Heart right ventricle (tissue), 16 donors: ENCODE data around the gene LSAMP. TPM values are rescaled to one million over a fixed set of nuclear protein-coding genes. Genes with fewer than 3 reads are reported as not detected.
A peak's percentile ranks its signal among the peaks of the same experiment; 100 is the strongest.
"Not testable (repeated sequence)": the region's sequence is repeated elsewhere in the genome, so short reads cannot be mapped to it uniquely, and the experiment has no call there.

ENCODE experiments used
- ATAC-seq, 8 donors: fragments of 200-7000 bp; cut with Tn5 transposase; one replicate each; pipeline ENCODE4 v1.9.1; 2020; ENCODE audit warnings: mild to moderate bottlenecking in 8 of 8, moderate library complexity in 8 of 8, moderate number of reproducible peaks in 1 of 8
- DNase-seq, 2 donors: peaks; one replicate each; pipeline ENCODE4 v3.0.0-alpha.2; 2020
- H3K27ac ChIP-seq, 10 donors: fragments of 200-600 bp; sonication (generic) in 2 of 10; one replicate each; pipeline versions ENCODE4 v1.5.0 to v1.8.0; 2020 to 2022; ENCODE audit warnings: mild to moderate bottlenecking in 3 of 10
- H3K27me3 ChIP-seq, 7 donors: fragments of 200-600 bp; one replicate each; pipeline ENCODE4 v1.8.0; 2021 to 2022; ENCODE audit warnings: mild to moderate bottlenecking in 2 of 7
- H3K36me3 ChIP-seq, 9 donors: fragments of 200-600 bp; sonication (generic) in 1 of 9; one replicate each; pipeline versions ENCODE4 v1.5.0 to v1.8.0; 2020 to 2022; ENCODE audit warnings: mild to moderate bottlenecking in 2 of 9
- H3K4me1 ChIP-seq, 9 donors: fragments of 200-600 bp; sonication (generic) in 1 of 9; one replicate each; pipeline versions ENCODE4 v1.5.0 to v1.8.0; 2020 to 2022; ENCODE audit warnings: mild to moderate bottlenecking in 4 of 9
- H3K4me3 ChIP-seq, 10 donors: fragments of 200-600 bp; sonication (generic) in 2 of 10; one replicate each; pipeline versions ENCODE4 v1.5.0 to v1.8.0; 2020 to 2022; ENCODE audit warnings: mild to moderate bottlenecking in 7 of 10, moderate library complexity in 2 of 10
- H3K9me3 ChIP-seq, 11 donors: fragments of 200-600 bp in 10 of 11; sonication (generic) in 2 of 11; one replicate each; pipeline versions ENCODE4 v1.5.0 to v1.8.0; 2013 to 2022; ENCODE audit warnings: mild to moderate bottlenecking in 2 of 11, control low read depth in 1 of 11, moderate library complexity in 1 of 11
- WGBS, 2 donors: extraction: QIAGEN DNeasy Blood & Tissue Kit; methylation state at CpG; one replicate each; pipeline ENCODE4 v1.1.7; 2013; ENCODE audit warnings: inconsistent platforms in 1 of 2; 5-methylcytosine and 5-hydroxymethylcytosine counted together
- intact Hi-C, 10 donors: fragments of 100-400 bp; cut with DNase I; formaldehyde crosslinking; loops; one replicate each; pipeline versions ENCODE4 v1.11.1 to v1.14.2; 2022
- polyA plus RNA-seq, 2 donors: library from polyadenylated mRNA; stranded (reverse); fragments of 200-250 nt; gene quantifications; one replicate each; pipeline ENCODE4 v1.2.3, GENCODE V29; 2013
- total RNA-seq, 10 donors: library from RNA; stranded (reverse); fragmentation: NEBNext Ultra II Directional in 3 of 10; extraction: Animal tissue kit (Norgen Biotek cat#: 25700) in 3 of 10; gene quantifications; one replicate each; pipeline versions ENCODE4 v1.2.1 to v1.2.4, GENCODE V29; 2021 to 2023
- TF ChIP-seq, protein P1 (sequence below), 9 donors: fragments of 200-600 bp; sonication (generic) in 2 of 9; IDR thresholded peaks; one replicate each; pipeline versions ENCODE4 v1.5.0 to v1.8.0; 2021 to 2022; ENCODE audit warnings: antibody characterized with exemption in 9 of 9, mild to moderate bottlenecking in 5 of 9, moderate library complexity in 1 of 9
- donor health status: Arrhythmogenic right ventricular cardiomyopathy.
- donor health status: ischemic (EF 13 %, LVEDD 7.1; RV severe dilation, severe dysfunction).
- donor health status: healthy with polysubstance abuse.
- donor health status: DM: no; HTN: yes; CAD: no.
- donor health status: DM: no; HTN: no; CAD: no.
- donor health status: ischemic (EF 25% LVEDD 6.9; RV normal size, moderate dysfunction).
- donor health status: ischemic (EF 25% LVEDD 5.7; RV mildly dilated, moderate dysfunction).
- donor health status: healthy.
- donor health status: DM: yes; HTN: yes; CAD: no.
- donor health status: Ischemic cardiomyopathy.
- donor health status: ischemic (EF 35%, LVEDD 5.7; RV mildly dilated, moderate dysfunction).
- donor health status: nonischemic (EF 11% LVEDD 7.7; RV severe dilation, severe dysfunction).
- donor health status: DM: yes; HTN: yes; CAD: no.
- donor health status: PGD.
- donor health status: ischemic (EF 29% LVEDD 5.4; RV normal size, mild dysfunction).
- donor health status: nonischemic (EF 23%, LVEDD 6.1; RV moderate dilation, normal function).

The LSAMP gene
- total and polyA plus RNA-seq, 12 donors: 0.51 to 9.0 (median 5.4) TPM

DNA sequence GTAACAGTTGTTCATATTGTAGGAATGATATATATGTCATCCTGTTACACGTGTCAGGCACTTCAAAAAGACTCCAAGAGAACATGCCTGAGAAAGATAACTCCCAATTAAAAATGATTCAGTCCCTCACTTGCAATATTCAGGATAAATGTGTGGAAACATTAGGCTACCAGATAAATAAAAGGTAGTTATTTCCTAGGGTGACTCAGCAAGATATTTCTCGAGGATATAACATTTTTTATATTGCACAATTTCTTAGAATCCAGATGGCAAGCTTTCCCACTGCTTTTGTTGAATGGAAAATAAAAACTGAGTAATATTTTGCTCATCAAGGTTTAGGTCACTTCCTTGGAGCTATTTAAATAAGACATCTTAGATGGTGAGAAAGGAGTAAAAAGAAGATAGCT lies 640.6 kb downstream of the LSAMP start:
- no peaks in the 10 kb centered on the region for H3K9me3 ChIP-seq
- H3K36me3 ChIP-seq: no peaks in the 10 kb centered on the region
- TF ChIP-seq, protein P1, sequence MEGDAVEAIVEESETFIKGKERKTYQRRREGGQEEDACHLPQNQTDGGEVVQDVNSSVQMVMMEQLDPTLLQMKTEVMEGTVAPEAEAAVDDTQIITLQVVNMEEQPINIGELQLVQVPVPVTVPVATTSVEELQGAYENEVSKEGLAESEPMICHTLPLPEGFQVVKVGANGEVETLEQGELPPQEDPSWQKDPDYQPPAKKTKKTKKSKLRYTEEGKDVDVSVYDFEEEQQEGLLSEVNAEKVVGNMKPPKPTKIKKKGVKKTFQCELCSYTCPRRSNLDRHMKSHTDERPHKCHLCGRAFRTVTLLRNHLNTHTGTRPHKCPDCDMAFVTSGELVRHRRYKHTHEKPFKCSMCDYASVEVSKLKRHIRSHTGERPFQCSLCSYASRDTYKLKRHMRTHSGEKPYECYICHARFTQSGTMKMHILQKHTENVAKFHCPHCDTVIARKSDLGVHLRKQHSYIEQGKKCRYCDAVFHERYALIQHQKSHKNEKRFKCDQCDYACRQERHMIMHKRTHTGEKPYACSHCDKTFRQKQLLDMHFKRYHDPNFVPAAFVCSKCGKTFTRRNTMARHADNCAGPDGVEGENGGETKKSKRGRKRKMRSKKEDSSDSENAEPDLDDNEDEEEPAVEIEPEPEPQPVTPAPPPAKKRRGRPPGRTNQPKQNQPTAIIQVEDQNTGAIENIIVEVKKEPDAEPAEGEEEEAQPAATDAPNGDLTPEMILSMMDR (IDR thresholded peaks at IDR 0.05): no peak
- H3K27ac ChIP-seq: peak overlapping the region in 1 of 10 donors; percentile 67
- no peak overlapping the region for H3K4me3 ChIP-seq
- intact Hi-C loops: no loop called here
- DNase-seq: no peak
- peaks cover 0 to 10% (median 0%) of the 10 kb centered on the region in 9 donors for H3K4me1 ChIP-seq
- peak in 1 of 8 donors; percentile 51 for ATAC-seq
- peaks cover 0 to 23% (median 0%) of the 10 kb centered on the region in 7 donors for H3K27me3 ChIP-seq
- WGBS, 2 donors: 37 to 51% methylated on average over 2 of the region's 2 CpGs

DNA sequence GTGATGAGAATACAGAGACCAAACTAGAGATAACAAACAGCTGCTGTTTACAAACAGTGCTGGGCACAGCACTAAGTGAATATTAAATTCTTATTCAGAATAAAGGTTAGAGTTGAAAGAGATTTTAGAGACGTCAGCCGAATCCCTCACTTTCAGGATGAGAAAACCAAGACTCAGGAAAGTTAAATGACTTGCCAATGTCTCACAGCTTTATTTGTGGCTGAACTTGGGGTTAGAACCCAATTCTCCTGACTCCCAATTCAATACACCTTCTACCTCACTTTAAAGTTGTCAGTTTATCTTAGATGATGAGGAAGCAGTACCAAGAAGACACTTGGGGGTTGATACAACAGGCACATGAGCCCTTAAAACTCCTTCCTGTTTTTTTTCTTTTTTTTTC lies 641.1 kb downstream of the LSAMP start:
- ATAC-seq: no peak
- H3K4me1 ChIP-seq: peaks cover 0 to 10% (median 0%) of the 10 kb centered on the region in 9 donors
- no peak for DNase-seq
- intact Hi-C loops: no loop called here
- no peaks in the 10 kb centered on the region for H3K36me3 ChIP-seq
- peaks cover 0 to 23% (median 0%) of the 10 kb centered on the region in 7 donors for H3K27me3 ChIP-seq
- WGBS, 2 donors: 81 to 88% methylated on average over 2 of the region's 2 CpGs
- no peak overlapping the region for H3K27ac ChIP-seq
- TF ChIP-seq, protein P1 (IDR thresholded peaks at IDR 0.05): no peak
- H3K9me3 ChIP-seq: no peaks in the 10 kb centered on the region
- H3K4me3 ChIP-seq: no peak overlapping the region

DNA sequence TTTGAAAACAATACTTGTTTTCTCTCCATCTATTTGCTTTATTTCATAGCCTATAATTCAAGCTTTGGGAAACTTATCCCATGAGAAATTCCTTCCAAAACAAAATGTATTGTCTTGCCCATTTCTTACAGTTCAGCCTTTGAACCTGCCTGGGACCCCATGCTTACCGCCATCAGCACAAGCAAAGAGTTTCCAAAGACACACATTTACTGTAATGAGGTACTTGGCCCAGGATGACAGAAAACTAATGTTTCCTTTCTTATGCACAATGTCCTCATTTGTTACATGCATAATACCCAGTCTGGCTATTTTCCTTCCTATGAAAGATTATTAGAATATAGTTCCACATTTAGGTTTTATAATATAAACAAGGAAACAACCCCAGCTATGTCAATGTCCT lies 641.6 kb downstream of the LSAMP start:
- intact Hi-C loops: no loop called here
- Histone ChIP-seq H3K4me3 (no peak overlapping the region), H3K4me1 (peaks cover 0 to 10% (median 0%) of the 10 kb centered on the region in 9 donors), H3K36me3 (no peaks in the 10 kb centered on the region), H3K27me3 (peaks cover 0 to 23% (median 0%) of the 10 kb centered on the region in 7 donors), H3K9me3 (no peaks in the 10 kb centered on the region), H3K27ac (no peak overlapping the region)
- TF ChIP-seq, protein P1 (IDR thresholded peaks at IDR 0.05): no peak
- no peak for ATAC-seq
- DNase-seq: no peak
- 77 to 90% methylated on average over 1 of the region's 1 CpG for WGBS, 2 donors

DNA sequence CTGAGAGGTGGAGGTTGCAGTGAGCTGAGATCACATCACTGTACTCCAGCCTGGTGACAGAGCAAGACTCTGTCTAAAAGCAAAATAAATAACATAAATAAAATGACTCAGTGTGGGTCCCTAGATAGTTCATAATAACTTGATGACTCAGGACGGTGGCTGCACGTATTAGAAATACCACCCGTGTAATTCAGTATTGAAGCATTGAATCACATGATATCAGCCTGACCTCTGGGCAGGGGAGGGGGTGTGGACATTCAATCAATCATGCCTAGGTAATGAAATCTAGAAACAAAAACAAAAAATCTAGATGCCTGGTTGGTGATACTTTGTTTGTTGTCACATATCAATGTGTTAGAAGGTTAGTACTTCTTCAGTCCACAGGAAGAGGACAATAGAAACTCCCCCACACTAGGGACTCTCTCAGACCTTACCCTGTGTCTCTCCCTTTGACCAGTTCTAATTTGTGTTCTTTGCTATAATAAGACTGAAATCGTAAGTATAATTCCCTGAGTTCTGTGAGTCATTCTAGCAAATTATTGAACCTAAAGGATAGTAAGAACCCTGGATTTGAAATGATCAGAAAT lies 644.7 kb downstream of the LSAMP start:
- no peak for ATAC-seq
- 69 to 74% methylated on average over 4 of the region's 4 CpGs for WGBS, 2 donors

DNA sequence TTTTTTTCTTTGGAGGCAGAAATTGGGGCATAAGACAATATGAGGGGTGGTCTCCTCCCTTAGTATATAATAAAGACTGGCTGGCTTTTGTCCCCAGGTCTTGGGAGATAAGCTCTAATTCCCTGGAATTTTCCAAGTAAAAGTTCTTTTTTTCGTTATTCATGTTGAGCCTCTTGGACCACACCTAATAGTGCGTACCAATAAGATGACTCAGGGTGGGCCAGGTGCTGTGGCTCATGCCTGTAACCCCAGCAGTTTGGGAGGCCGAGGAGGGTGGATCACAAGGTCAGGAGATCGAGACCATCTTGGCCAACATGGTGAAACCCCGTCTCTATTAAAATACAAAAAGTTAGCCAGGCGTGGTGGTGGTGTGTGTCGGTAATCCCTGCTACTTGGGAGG lies 645.2 kb downstream of the LSAMP start:
- H3K27ac ChIP-seq, H3K36me3 ChIP-seq, H3K4me1 ChIP-seq, H3K4me3 ChIP-seq, ATAC-seq, DNase-seq, intact Hi-C loops, H3K9me3 ChIP-seq: not testable (repeated sequence)
- whole genome bisulfite sequencing, 2 donors: 90 to 96% methylated on average over 7 of the region's 7 CpGs
- H3K27me3 ChIP-seq: peaks cover 0 to 23% (median 0%) of the 10 kb centered on the region in 7 donors

More for the DNA sequence above, 644.7 kb downstream of the LSAMP start:
- no peak overlapping the region for H3K27ac ChIP-seq
- no peaks in the 10 kb centered on the region for H3K9me3 ChIP-seq
- no peak overlapping the region for H3K4me3 ChIP-seq
- H3K27me3 ChIP-seq: peaks cover 0 to 23% (median 0%) of the 10 kb centered on the region in 7 donors
- no peaks in the 10 kb centered on the region for H3K36me3 ChIP-seq
- TF ChIP-seq, protein P1 (IDR thresholded peaks at IDR 0.05): no peak
- no peak for DNase-seq
- intact Hi-C loops: no loop called here
- H3K4me1 ChIP-seq: peaks cover 0 to 6% (median 0%) of the 10 kb centered on the region in 9 donors
